Mesodermal cell (in vitro differentiated cells): ENCODE data around the gene NECTIN4.
A peak's percentile ranks its signal among the peaks of the same experiment; 100 is the strongest.
"Not testable (repeated sequence)": the region's sequence is repeated elsewhere in the genome, so short reads cannot be mapped to it uniquely, and the experiment has no call there.

Source experiments
- H3K27ac ChIP-seq: 2 replicates; pipeline ENCODE4 v1.7.0; 2013; ENCODE audit warnings: mild to moderate bottlenecking, low read depth, low read length, moderate library complexity; ENCODE audit not compliant: severe bottlenecking
- H3K36me3 ChIP-seq: 2 replicates; pipeline ENCODE4 v1.7.1; 2013; ENCODE audit warnings: mild to moderate bottlenecking, low read length, moderate library complexity; ENCODE audit not compliant: control insufficient read depth, insufficient read depth
- H3K4me1 ChIP-seq: one replicate; pipeline ENCODE4 v1.7.1; 2013; ENCODE audit warnings: mild to moderate bottlenecking, low read length; ENCODE audit not compliant: insufficient read depth, control insufficient read depth, poor library complexity, severe bottlenecking
- H3K4me3 ChIP-seq: 2 replicates; pipeline ENCODE4 v1.7.0; 2013; ENCODE audit warnings: low read length, control low read depth, mild to moderate bottlenecking; ENCODE audit not compliant: insufficient read depth, poor library complexity, severe bottlenecking; ENCODE audit errors: extremely low read depth
- H3K9me3 ChIP-seq: 2 replicates; pipeline ENCODE4 v1.7.1; 2013; ENCODE audit warnings: mild to moderate bottlenecking, low read length, moderate library complexity; ENCODE audit not compliant: control insufficient read depth
- WGBS, 2 experiments: methylation state at CpG; one replicate each; pipeline ENCODE4 v1.1.5; 2013; ENCODE audit warnings: missing lambda C conversion rate in 2 of 2; ENCODE audit not compliant: insufficient coverage in 2 of 2; 5-methylcytosine and 5-hydroxymethylcytosine counted together

Gene NECTIN4

GRCh38 chr1:161039154-161039545, 50.2 kb downstream of the NECTIN4 start:
- peak overlapping the region; percentile 41 for H3K4me3 ChIP-seq
- H3K36me3 ChIP-seq = peaks cover 62% of the 10 kb centered on the region
- peaks cover 4% of the 10 kb centered on the region for H3K4me1 ChIP-seq
- WGBS, 2 experiments = no CpG with 5 or more reads among the region's 3 CpGs
- H3K9me3 ChIP-seq = no peaks in the 10 kb centered on the region
- no peak overlapping the region for H3K27ac ChIP-seq

GRCh38 chr1:161038523-161039153, 50.7 kb downstream of the NECTIN4 start, which contains the start of gene TSTD1:
TSS of gene TSTD1 (minus strand) at chr1:161038964. CDS start at chr1:161038889, 75 bp downstream.
- WGBS, 2 experiments = 17 to 26% methylated on average over 41 to 43 of the region's 54 CpGs
- Histone ChIP-seq H3K4me1 (peaks cover 4% of the 10 kb centered on the region), H3K27ac (no peak within 1 kb of the TSS), H3K9me3 (no peaks in the 10 kb centered on the region), H3K36me3 (peaks cover 61% of the 10 kb centered on the region), H3K4me3 (peak within 1 kb of the TSS; percentile 41)

GRCh38 chr1:161037661-161038522, 51.5 kb downstream of the NECTIN4 start:
- Histone ChIP-seq H3K27ac (no peak overlapping the region), H3K4me3 (peak overlapping the region; percentile 41), H3K4me1 (peaks cover 4% of the 10 kb centered on the region), H3K9me3 (no peaks in the 10 kb centered on the region), H3K36me3 (peaks cover 56% of the 10 kb centered on the region)
- WGBS, 2 experiments = 53 to 69% methylated on average over 8 to 15 of the region's 21 CpGs

- H3K27ac ChIP-seq = no peak overlapping the region
- 100% methylated on average over 1 to 2 of the region's 3 CpGs for WGBS, 2 experiments
Observed at GRCh38 chr1:161033751-161034150, 55.6 kb downstream of the NECTIN4 start.

GRCh38 chr1:161032409-161032808, 56.9 kb downstream of the NECTIN4 start:
- Histone ChIP-seq H3K36me3 (peaks cover 4% of the 10 kb centered on the region), H3K4me3 (no peak overlapping the region), H3K9me3 (no peaks in the 10 kb centered on the region), H3K27ac (no peak overlapping the region), H3K4me1 (no peaks in the 10 kb centered on the region)
- 71 to 100% methylated on average over 1 of the region's 1 CpG for WGBS, 2 experiments

More at GRCh38 chr1:161033751-161034150, 55.6 kb downstream of the NECTIN4 start:
- H3K9me3 ChIP-seq = no peaks in the 10 kb centered on the region
- no peak overlapping the region for H3K4me3 ChIP-seq
- H3K36me3 ChIP-seq = peaks cover 15% of the 10 kb centered on the region
- H3K4me1 ChIP-seq = peaks cover 2% of the 10 kb centered on the region

GRCh38 chr1:161031874-161032273, 57.5 kb downstream of the NECTIN4 start:
- no peak overlapping the region for H3K4me3 ChIP-seq
- no peaks in the 10 kb centered on the region for H3K4me1 ChIP-seq
- H3K27ac ChIP-seq = no peak overlapping the region
- no peaks in the 10 kb centered on the region for H3K9me3 ChIP-seq
- WGBS, 2 experiments = no CpG with 5 or more reads among the region's 2 CpGs
- H3K36me3 ChIP-seq = no peaks in the 10 kb centered on the region

GRCh38 chr1:161029466-161029865, 59.9 kb downstream of the NECTIN4 start:
- H3K36me3 ChIP-seq, H3K4me1 ChIP-seq, H3K9me3 ChIP-seq, H3K4me3 ChIP-seq, H3K27ac ChIP-seq: not testable (repeated sequence)
- WGBS, 2 experiments = 93 to 97% methylated on average over 8 to 12 of the region's 32 CpGs

- not testable (repeated sequence) for H3K36me3 ChIP-seq, H3K4me3 ChIP-seq, H3K9me3 ChIP-seq, H3K4me1 ChIP-seq, H3K27ac ChIP-seq
- WGBS, 2 experiments = 86 to 100% methylated on average over 1 of the region's 1 CpG
Observed at GRCh38 chr1:161026954-161027353, 62.4 kb downstream of the NECTIN4 start.

- not testable (repeated sequence) for H3K36me3 ChIP-seq, H3K27ac ChIP-seq, H3K4me3 ChIP-seq, H3K9me3 ChIP-seq
- peaks cover 11% of the 10 kb centered on the region for H3K4me1 ChIP-seq
- 90 to 95% methylated on average over 6 to 9 of the region's 12 CpGs for WGBS, 2 experiments
Observed at GRCh38 chr1:161022432-161022831, 66.9 kb downstream of the NECTIN4 start.

GRCh38 chr1:161021970-161022353, 67.4 kb downstream of the NECTIN4 start:
- H3K27ac ChIP-seq = no peak overlapping the region
- no peaks in the 10 kb centered on the region for H3K9me3 ChIP-seq
- WGBS, 2 experiments = 100% methylated on average over 1 of the region's 2 CpGs; no CpG with 5 or more reads in 1 of the 2 experiments
- H3K36me3 ChIP-seq = no peaks in the 10 kb centered on the region
- peak overlapping the region; percentile 67 for H3K4me3 ChIP-seq
- H3K4me1 ChIP-seq = peaks cover 11% of the 10 kb centered on the region
